T-helper 1 cell treated with Interleukin-12 subunit alpha and Interleukin-12 subunit beta and Interleukin-4 antibody, amounts not matched to agents 30 μg/mL and 1 μg/mL, for 36 hours (primary cell): ENCODE data around the gene FAM47E.

Experiments
- H3K27ac Mint-ChIP-seq: one replicate; pipeline ENCODE4 v1.8.0; 2021; ENCODE audit warnings: mild to moderate bottlenecking, mixed read lengths
- H3K27me3 Mint-ChIP-seq: one replicate; pipeline ENCODE4 v1.8.0; 2021; ENCODE audit warnings: low read depth, mixed read lengths
- H3K36me3 Mint-ChIP-seq: one replicate; pipeline ENCODE4 v1.8.0; 2021; ENCODE audit warnings: low read depth, mixed read lengths
- H3K4me1 Mint-ChIP-seq: one replicate; pipeline ENCODE4 v1.8.0; 2021; ENCODE audit warnings: low read depth, mixed read lengths
- H3K4me3 Mint-ChIP-seq: one replicate; pipeline ENCODE4 v1.8.0; 2021; ENCODE audit warnings: mild to moderate bottlenecking, moderate library complexity, mixed read lengths
- H3K9me3 Mint-ChIP-seq: one replicate; pipeline ENCODE4 v1.8.0; 2021; ENCODE audit warnings: mixed read lengths

Gene FAM47E

GRCh38 chr4:76251441-76252270 lies at the start of gene FAM47E:
FAM47E (plus strand) TSS chr4:76251721; CDS start chr4:76251747, 26 bp downstream.
- Mint-ChIP-seq H3K27ac (no peak within 1 kb of the TSS), H3K9me3 (no peaks in the 10 kb centered on the region), H3K36me3 (no peaks in the 10 kb centered on the region), H3K27me3 (peaks cover 74% of the 10 kb centered on the region), H3K4me3 (peak within 1 kb of the TSS; percentile 75), H3K4me1 (peaks cover 4% of the 10 kb centered on the region)

GRCh38 chr4:76203541-76203940 lies 48.0 kb upstream of the FAM47E start:
- H3K9me3 Mint-ChIP-seq: no peaks in the 10 kb centered on the region
- no peak overlapping the region for H3K4me3 Mint-ChIP-seq
- peaks cover 10% of the 10 kb centered on the region for H3K4me1 Mint-ChIP-seq
- no peaks in the 10 kb centered on the region for H3K27me3 Mint-ChIP-seq
- no peaks in the 10 kb centered on the region for H3K36me3 Mint-ChIP-seq
- no peak overlapping the region for H3K27ac Mint-ChIP-seq

- Mint-ChIP-seq H3K4me3 (no peak overlapping the region), H3K27me3 (no peaks in the 10 kb centered on the region), H3K36me3 (no peaks in the 10 kb centered on the region), H3K9me3 (no peaks in the 10 kb centered on the region), H3K27ac (no peak overlapping the region), H3K4me1 (peaks cover 3% of the 10 kb centered on the region)
Observed at GRCh38 chr4:76204936-76205335, 46.6 kb upstream of the FAM47E start.

- Mint-ChIP-seq H3K27me3 (no peaks in the 10 kb centered on the region), H3K36me3 (no peaks in the 10 kb centered on the region), H3K27ac (no peak overlapping the region), H3K9me3 (no peaks in the 10 kb centered on the region), H3K4me1 (peaks cover 2% of the 10 kb centered on the region), H3K4me3 (no peak overlapping the region)
Observed at GRCh38 chr4:76205476-76205875, 46.0 kb upstream of the FAM47E start.

GRCh38 chr4:76206222-76206942 lies 45.1 kb upstream of the FAM47E start:
- no peak overlapping the region for H3K27ac Mint-ChIP-seq
- no peaks in the 10 kb centered on the region for H3K27me3 Mint-ChIP-seq
- H3K4me3 Mint-ChIP-seq: no peak overlapping the region
- peaks cover 1% of the 10 kb centered on the region for H3K36me3 Mint-ChIP-seq
- no peaks in the 10 kb centered on the region for H3K9me3 Mint-ChIP-seq
- peaks cover 2% of the 10 kb centered on the region for H3K4me1 Mint-ChIP-seq

GRCh38 chr4:76207549-76207948 lies 44.0 kb upstream of the FAM47E start:
- Mint-ChIP-seq H3K27me3 (no peaks in the 10 kb centered on the region), H3K4me3 (no peak overlapping the region), H3K36me3 (peaks cover 1% of the 10 kb centered on the region), H3K27ac (no peak overlapping the region), H3K4me1 (peaks cover 7% of the 10 kb centered on the region), H3K9me3 (no peaks in the 10 kb centered on the region)

- H3K27ac Mint-ChIP-seq: no peak overlapping the region
- peaks cover 13% of the 10 kb centered on the region for H3K4me1 Mint-ChIP-seq
- no peaks in the 10 kb centered on the region for H3K27me3 Mint-ChIP-seq
- H3K36me3 Mint-ChIP-seq: peaks cover 1% of the 10 kb centered on the region
- no peak overlapping the region for H3K4me3 Mint-ChIP-seq
- H3K9me3 Mint-ChIP-seq: no peaks in the 10 kb centered on the region
Observed at GRCh38 chr4:76208005-76208765, 43.3 kb upstream of the FAM47E start.

- Mint-ChIP-seq H3K9me3 (no peaks in the 10 kb centered on the region), H3K4me1 (peaks cover 24% of the 10 kb centered on the region), H3K27me3 (peaks cover 4% of the 10 kb centered on the region), H3K36me3 (peaks cover 3% of the 10 kb centered on the region), H3K27ac (no peak overlapping the region), H3K4me3 (no peak overlapping the region)
Observed at GRCh38 chr4:76209881-76210280, 41.6 kb upstream of the FAM47E start.

GRCh38 chr4:76210452-76210851 lies 41.1 kb upstream of the FAM47E start:
- H3K4me1 Mint-ChIP-seq: peaks cover 24% of the 10 kb centered on the region
- H3K4me3 Mint-ChIP-seq: no peak overlapping the region
- peaks cover 3% of the 10 kb centered on the region for H3K36me3 Mint-ChIP-seq
- H3K27me3 Mint-ChIP-seq: peaks cover 7% of the 10 kb centered on the region
- H3K27ac Mint-ChIP-seq: no peak overlapping the region
- no peaks in the 10 kb centered on the region for H3K9me3 Mint-ChIP-seq

- Mint-ChIP-seq H3K36me3 (peaks cover 3% of the 10 kb centered on the region), H3K27ac (no peak overlapping the region), H3K27me3 (peaks cover 23% of the 10 kb centered on the region), H3K9me3 (no peaks in the 10 kb centered on the region), H3K4me3 (peak overlapping the region; percentile 83), H3K4me1 (peaks cover 24% of the 10 kb centered on the region)
Observed at GRCh38 chr4:76211769-76212708, 39.5 kb upstream of the FAM47E start.

- peak overlapping the region; percentile 78 for H3K27ac Mint-ChIP-seq
- peaks cover 28% of the 10 kb centered on the region for H3K27me3 Mint-ChIP-seq
- H3K4me3 Mint-ChIP-seq: peak overlapping the region; percentile 83
- H3K36me3 Mint-ChIP-seq: peaks cover 3% of the 10 kb centered on the region
- H3K4me1 Mint-ChIP-seq: peaks cover 24% of the 10 kb centered on the region
- H3K9me3 Mint-ChIP-seq: no peaks in the 10 kb centered on the region
Observed at GRCh38 chr4:76212851-76213414, 38.6 kb upstream of the FAM47E start.

- H3K4me1 Mint-ChIP-seq: peaks cover 24% of the 10 kb centered on the region
Observed at GRCh38 chr4:76213415-76214176, 37.9 kb upstream of the FAM47E start, which contains the start of gene SCARB2. SCARB2 (minus strand) TSS chr4:76213824; CDS start chr4:76213543, 281 bp downstream.

GRCh38 chr4:76214177-76214675 lies 37.3 kb upstream of the FAM47E start:
- peak overlapping the region; percentile 69 for H3K27ac Mint-ChIP-seq
- peaks cover 36% of the 10 kb centered on the region for H3K27me3 Mint-ChIP-seq
- peak overlapping the region; percentile 81 for H3K4me3 Mint-ChIP-seq
- H3K9me3 Mint-ChIP-seq: no peaks in the 10 kb centered on the region
- peaks cover 24% of the 10 kb centered on the region for H3K4me1 Mint-ChIP-seq
- peaks cover 3% of the 10 kb centered on the region for H3K36me3 Mint-ChIP-seq

More at GRCh38 chr4:76213415-76214176, 37.9 kb upstream of the FAM47E start, which contains the start of gene SCARB2:
- peak within 1 kb of the TSS; percentile 78 for H3K27ac Mint-ChIP-seq
- peaks cover 3% of the 10 kb centered on the region for H3K36me3 Mint-ChIP-seq
- peak within 1 kb of the TSS; percentile 83 for H3K4me3 Mint-ChIP-seq
- H3K27me3 Mint-ChIP-seq: peaks cover 35% of the 10 kb centered on the region
- no peaks in the 10 kb centered on the region for H3K9me3 Mint-ChIP-seq
